ENCODE measurements around the gene APOBEC3F. TPM values are rescaled to one million over a fixed set of nuclear protein-coding genes. Genes with fewer than 3 reads are reported as not detected.
"Not testable (repeated sequence)": the region's sequence is repeated elsewhere in the genome, so short reads cannot be mapped to it uniquely, and the experiment has no call there.

The APOBEC3F gene
- polyA plus RNA-seq, 1 donor, result 3.9 TPM

GRCh38 chr22:39027717-39028116 is 12.9 kb upstream of the APOBEC3F start:
- WGBS (ENCODE audit: insufficient coverage, low lambda C conversion rate), result no CpG with 5 or more reads among the region's 4 CpGs
- no peaks in the 10 kb centered on the region for H3K9me3 ChIP-seq (ENCODE audit: control insufficient read depth, low read depth, low read length)
- H3K4me1 ChIP-seq (ENCODE audit: control insufficient read depth, insufficient read depth, low read length), result no peaks in the 10 kb centered on the region
- H3K27ac ChIP-seq (ENCODE audit: low read length), result no peak overlapping the region
- H3K27me3 ChIP-seq (ENCODE audit: control insufficient read depth, insufficient read depth, low read length), result no peaks in the 10 kb centered on the region
- peaks cover 4% of the 10 kb centered on the region for H3K36me3 ChIP-seq (ENCODE audit: control insufficient read depth, insufficient read depth, low read length)
- H3K4me3 ChIP-seq (ENCODE audit: low read length), result no peak overlapping the region
- DNase-seq, result no peak

DNA sequence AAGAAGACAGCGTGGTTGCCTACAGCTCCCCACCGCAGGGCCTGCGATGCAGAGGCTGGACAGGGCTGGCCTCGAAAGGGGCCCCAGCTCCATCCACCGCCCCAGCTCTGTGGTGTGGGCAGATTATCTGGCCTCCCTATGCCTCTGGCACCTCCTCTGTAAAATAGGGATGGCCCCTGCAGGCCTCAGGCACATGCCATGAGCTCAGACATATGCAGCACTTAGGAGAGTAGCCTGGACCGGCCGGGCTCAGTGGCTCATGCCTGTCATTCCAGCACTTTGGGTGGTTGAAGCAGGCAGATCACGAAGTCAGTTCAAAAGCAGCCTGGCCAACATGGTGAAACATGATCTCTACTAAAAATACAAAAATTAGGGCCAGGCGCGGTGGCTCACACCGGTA is 12.4 kb upstream of the APOBEC3F start:
- no peak overlapping the region for H3K27ac ChIP-seq (ENCODE audit: low read length)
- peaks cover 4% of the 10 kb centered on the region for H3K36me3 ChIP-seq (ENCODE audit: control insufficient read depth, insufficient read depth, low read length)
- no peak overlapping the region for H3K4me3 ChIP-seq (ENCODE audit: low read length)
- no CpG with 5 or more reads among the region's 11 CpGs for WGBS (ENCODE audit: insufficient coverage, low lambda C conversion rate)
- DNase-seq, result no peak
- no peaks in the 10 kb centered on the region for H3K9me3 ChIP-seq (ENCODE audit: control insufficient read depth, low read depth, low read length)
- H3K27me3 ChIP-seq (ENCODE audit: control insufficient read depth, insufficient read depth, low read length), result no peaks in the 10 kb centered on the region
- no peaks in the 10 kb centered on the region for H3K4me1 ChIP-seq (ENCODE audit: control insufficient read depth, insufficient read depth, low read length)

GRCh38 chr22:39029227-39029626 is 11.4 kb upstream of the APOBEC3F start:
- Histone ChIP-seq H3K27me3 (ENCODE audit: control insufficient read depth, insufficient read depth, low read length) (no peaks in the 10 kb centered on the region), H3K4me1 (ENCODE audit: control insufficient read depth, insufficient read depth, low read length) (no peaks in the 10 kb centered on the region), H3K36me3 (ENCODE audit: control insufficient read depth, insufficient read depth, low read length) (no peaks in the 10 kb centered on the region), H3K27ac (ENCODE audit: low read length) (no peak overlapping the region), H3K9me3 (ENCODE audit: control insufficient read depth, low read depth, low read length) (no peaks in the 10 kb centered on the region), H3K4me3 (ENCODE audit: low read length) (no peak overlapping the region)
- WGBS (ENCODE audit: insufficient coverage, low lambda C conversion rate), result no CpG with 5 or more reads among the region's 13 CpGs
- DNase-seq, result no peak

- Histone ChIP-seq H3K4me3 (ENCODE audit: low read length) (no peak overlapping the region), H3K4me1 (ENCODE audit: control insufficient read depth, insufficient read depth, low read length) (no peaks in the 10 kb centered on the region), H3K36me3 (ENCODE audit: control insufficient read depth, insufficient read depth, low read length) (no peaks in the 10 kb centered on the region), H3K9me3 (ENCODE audit: control insufficient read depth, low read depth, low read length) (no peaks in the 10 kb centered on the region), H3K27ac (ENCODE audit: low read length) (no peak overlapping the region), H3K27me3 (ENCODE audit: control insufficient read depth, insufficient read depth, low read length) (no peaks in the 10 kb centered on the region)
- no peak for DNase-seq
- 90% methylated on average over 4 of the region's 14 CpGs for WGBS (ENCODE audit: insufficient coverage, low lambda C conversion rate)
Measured at GRCh38 chr22:39030705-39031104, 10.0 kb upstream of the APOBEC3F start.

GRCh38 chr22:39031434-39032295 is 9.0 kb upstream of the APOBEC3F start:
- not testable (repeated sequence) for H3K4me1 ChIP-seq (ENCODE audit: control insufficient read depth, insufficient read depth, low read length); H3K4me3 ChIP-seq (ENCODE audit: low read length); DNase-seq; H3K9me3 ChIP-seq (ENCODE audit: control insufficient read depth, low read depth, low read length); H3K27ac ChIP-seq (ENCODE audit: low read length); H3K27me3 ChIP-seq (ENCODE audit: control insufficient read depth, insufficient read depth, low read length); H3K36me3 ChIP-seq (ENCODE audit: control insufficient read depth, insufficient read depth, low read length)
- WGBS (ENCODE audit: insufficient coverage, low lambda C conversion rate), result no CpG with 5 or more reads among the region's 18 CpGs

GRCh38 chr22:39037071-39037470 is 3.6 kb upstream of the APOBEC3F start:
- H3K9me3 ChIP-seq (ENCODE audit: control insufficient read depth, low read depth, low read length); H3K4me3 ChIP-seq (ENCODE audit: low read length); H3K36me3 ChIP-seq (ENCODE audit: control insufficient read depth, insufficient read depth, low read length); H3K27me3 ChIP-seq (ENCODE audit: control insufficient read depth, insufficient read depth, low read length); H3K27ac ChIP-seq (ENCODE audit: low read length); DNase-seq; H3K4me1 ChIP-seq (ENCODE audit: control insufficient read depth, insufficient read depth, low read length): not testable (repeated sequence)
- WGBS (ENCODE audit: insufficient coverage, low lambda C conversion rate), result 0% methylated on average over 1 of the region's 2 CpGs

- H3K27ac ChIP-seq (ENCODE audit: low read length), result no peak overlapping the region
- no peak for DNase-seq
- no peaks in the 10 kb centered on the region for H3K9me3 ChIP-seq (ENCODE audit: control insufficient read depth, low read depth, low read length)
- H3K27me3 ChIP-seq (ENCODE audit: control insufficient read depth, insufficient read depth, low read length), result no peaks in the 10 kb centered on the region
- no CpG with 5 or more reads among the region's 19 CpGs for WGBS (ENCODE audit: insufficient coverage, low lambda C conversion rate)
- peaks cover 3% of the 10 kb centered on the region for H3K4me1 ChIP-seq (ENCODE audit: control insufficient read depth, insufficient read depth, low read length)
- no peak overlapping the region for H3K4me3 ChIP-seq (ENCODE audit: low read length)
- H3K36me3 ChIP-seq (ENCODE audit: control insufficient read depth, insufficient read depth, low read length), result no peaks in the 10 kb centered on the region
Measured at GRCh38 chr22:39039306-39040126, 1.1 kb upstream of the APOBEC3F start.

- H3K27ac ChIP-seq (ENCODE audit: low read length); H3K4me1 ChIP-seq (ENCODE audit: control insufficient read depth, insufficient read depth, low read length); H3K9me3 ChIP-seq (ENCODE audit: control insufficient read depth, low read depth, low read length); H3K36me3 ChIP-seq (ENCODE audit: control insufficient read depth, insufficient read depth, low read length); H3K27me3 ChIP-seq (ENCODE audit: control insufficient read depth, insufficient read depth, low read length); H3K4me3 ChIP-seq (ENCODE audit: low read length); DNase-seq: not testable (repeated sequence)
- no CpG with 5 or more reads among the region's 14 CpGs for WGBS (ENCODE audit: insufficient coverage, low lambda C conversion rate)
Measured at GRCh38 chr22:39040155-39040537, 518 bp upstream of the APOBEC3F start.

- no CpG with 5 or more reads among the region's 7 CpGs for WGBS (ENCODE audit: insufficient coverage, low lambda C conversion rate)
- Histone ChIP-seq H3K27me3 (ENCODE audit: control insufficient read depth, insufficient read depth, low read length) (no peaks in the 10 kb centered on the region), H3K36me3 (ENCODE audit: control insufficient read depth, insufficient read depth, low read length) (no peaks in the 10 kb centered on the region), H3K27ac (ENCODE audit: low read length) (no peak overlapping the region), H3K4me3 (ENCODE audit: low read length) (no peak overlapping the region), H3K4me1 (ENCODE audit: control insufficient read depth, insufficient read depth, low read length) (peaks cover 3% of the 10 kb centered on the region), H3K9me3 (ENCODE audit: control insufficient read depth, low read depth, low read length) (no peaks in the 10 kb centered on the region)
- no peak for DNase-seq
Measured at GRCh38 chr22:39041908-39042307, 1.2 kb downstream of the APOBEC3F start.

GRCh38 chr22:39043063-39043462 is 2.4 kb downstream of the APOBEC3F start:
- WGBS (ENCODE audit: insufficient coverage, low lambda C conversion rate), result no CpG with 5 or more reads among the region's 18 CpGs
- not testable (repeated sequence) for H3K4me1 ChIP-seq (ENCODE audit: control insufficient read depth, insufficient read depth, low read length); H3K9me3 ChIP-seq (ENCODE audit: control insufficient read depth, low read depth, low read length); DNase-seq; H3K27ac ChIP-seq (ENCODE audit: low read length); H3K27me3 ChIP-seq (ENCODE audit: control insufficient read depth, insufficient read depth, low read length); H3K36me3 ChIP-seq (ENCODE audit: control insufficient read depth, insufficient read depth, low read length); H3K4me3 ChIP-seq (ENCODE audit: low read length)

All from large intestine (tissue), 3 donors.